ENCODE results near the gene ZNF646. TPM values are rescaled to one million over a fixed set of nuclear protein-coding genes. Genes with fewer than 3 reads are reported as not detected.
A peak's percentile ranks its signal among the peaks of the same experiment; 100 is the strongest.
"Not testable (repeated sequence)": the region's sequence is repeated elsewhere in the genome, so short reads cannot be mapped to it uniquely, and the experiment has no call there.

The ZNF646 gene
- polyA plus RNA-seq, 1 donor from 2014 or later: 9.3 TPM

DNA sequence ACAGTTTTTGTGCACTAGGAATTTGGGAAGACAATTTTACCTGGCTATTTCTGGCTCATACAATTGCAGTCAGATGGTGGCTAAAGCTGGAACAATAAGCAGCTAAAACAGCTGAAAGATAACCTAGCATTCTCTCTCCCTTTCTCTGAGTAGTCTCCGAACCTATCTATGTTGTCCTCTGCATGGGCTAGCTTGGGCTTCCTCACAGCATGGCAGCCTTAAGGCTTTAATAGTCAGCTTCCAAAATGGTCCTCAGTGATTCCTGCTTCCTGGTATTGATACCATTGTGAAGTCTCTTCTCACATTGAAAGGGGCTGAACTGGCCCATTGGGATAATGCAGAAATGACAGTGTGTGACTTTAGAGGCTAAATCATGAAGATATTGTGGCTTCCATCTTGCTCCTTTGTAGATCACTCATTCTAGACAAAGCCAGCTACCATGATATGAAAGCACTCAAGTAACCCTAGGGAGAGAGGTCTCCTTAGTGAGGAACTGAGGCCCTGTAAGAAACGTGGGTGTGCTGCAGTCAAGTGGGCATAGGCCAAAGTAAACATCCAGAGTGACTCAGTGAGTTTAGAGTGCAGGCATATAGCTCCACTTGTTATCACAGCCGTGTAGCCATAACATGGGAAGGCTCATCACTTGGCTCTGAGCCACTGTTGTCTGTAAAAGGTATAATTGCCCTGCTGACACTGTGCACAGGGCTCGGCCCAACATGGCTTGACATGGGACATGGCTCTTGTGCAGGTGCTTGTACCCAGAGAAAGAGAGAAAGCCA lies 25.8 kb downstream of the ZNF646 start:
- no peaks in the 10 kb centered on the region for H3K36me3 Mint-ChIP-seq
- H3K9me3 Mint-ChIP-seq: no peaks in the 10 kb centered on the region
- H3K4me1 Mint-ChIP-seq: peaks cover 5 to 11% (median 6%) of the 10 kb centered on the region in 3 donors
- no peaks in the 10 kb centered on the region for H3K27me3 Mint-ChIP-seq
- H3K4me3 Mint-ChIP-seq: no peak overlapping the region
- H3K27ac Mint-ChIP-seq: peak overlapping the region in 1 of 3 donors; percentile 28

DNA sequence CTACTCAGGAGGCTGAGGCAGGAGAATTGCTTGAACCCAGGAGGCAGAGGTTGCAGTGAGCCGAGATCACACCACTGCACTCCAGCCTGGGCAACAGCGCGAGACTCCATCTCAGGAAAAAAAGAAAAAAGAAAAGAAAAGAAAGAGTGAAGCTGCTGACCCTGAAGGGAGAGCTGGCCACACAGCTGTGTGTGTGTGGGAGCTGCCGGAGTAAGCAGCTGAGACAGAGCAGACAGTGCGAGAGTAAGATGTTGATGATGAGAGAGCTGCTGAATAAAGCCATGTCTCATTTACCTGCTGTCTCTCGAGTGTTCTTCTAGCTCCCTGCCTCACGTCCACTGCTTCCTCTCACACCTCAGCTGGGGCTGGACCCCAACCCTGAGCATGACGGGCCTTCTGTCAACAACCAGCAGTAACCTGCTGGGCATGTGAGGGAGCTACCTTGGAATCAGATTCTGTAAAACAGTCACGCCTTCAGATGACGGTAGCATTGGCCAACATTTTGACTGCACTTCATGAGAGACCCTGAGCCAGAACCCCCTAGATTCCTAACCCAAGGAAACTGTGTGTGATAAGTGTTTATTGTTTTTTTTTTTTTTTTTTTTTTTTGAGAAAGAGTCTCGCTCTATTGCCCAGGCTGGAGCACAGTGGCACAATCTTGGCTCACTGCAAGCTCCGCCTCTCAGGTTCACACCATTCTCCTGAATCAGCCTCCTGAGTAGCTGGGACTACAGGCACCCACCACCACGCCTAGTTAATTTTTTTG lies 26.8 kb downstream of the ZNF646 start:
- H3K4me3 Mint-ChIP-seq, H3K36me3 Mint-ChIP-seq, H3K27me3 Mint-ChIP-seq, H3K9me3 Mint-ChIP-seq, H3K4me1 Mint-ChIP-seq: not testable (repeated sequence)
- H3K27ac Mint-ChIP-seq: peak overlapping the region in 1 of 3 donors; percentile 28

DNA sequence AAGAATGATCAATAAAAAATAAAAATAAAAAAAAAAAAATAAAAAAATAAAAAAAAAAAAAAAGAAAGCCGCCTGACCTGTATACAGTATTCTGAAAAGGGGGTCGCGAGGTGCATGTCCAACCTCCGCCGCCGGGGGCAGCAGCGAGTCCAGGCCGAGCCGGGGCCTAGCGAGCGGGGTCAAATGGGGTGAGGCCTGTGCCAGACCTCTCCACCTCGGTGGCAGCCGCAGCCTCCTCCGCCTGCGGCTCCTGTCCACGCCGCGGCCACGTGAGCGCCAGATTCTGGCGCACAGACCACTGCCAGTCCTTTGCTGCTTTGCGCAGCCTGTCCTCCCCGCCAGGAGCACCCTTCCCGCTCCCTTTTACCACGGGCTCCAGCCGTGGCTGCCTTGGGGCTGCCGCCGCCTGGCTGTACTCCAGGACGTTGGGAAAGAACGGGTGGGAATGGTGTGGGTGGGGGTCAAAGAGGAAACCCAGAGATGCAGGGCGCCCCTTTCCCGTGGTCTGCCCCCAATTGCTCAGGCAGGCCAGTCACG lies 31.5 kb downstream of the ZNF646 start:
- Mint-ChIP-seq H3K9me3 (no peaks in the 10 kb centered on the region), H3K36me3 (no peaks in the 10 kb centered on the region), H3K27ac (peak overlapping the region in 1 of 3 donors; percentile 78), H3K4me1 (peaks cover 13 to 16% (median 15%) of the 10 kb centered on the region in 3 donors), H3K4me3 (peak overlapping the region; percentile 8 to 84 (median 46)), H3K27me3 (no peaks in the 10 kb centered on the region)

DNA sequence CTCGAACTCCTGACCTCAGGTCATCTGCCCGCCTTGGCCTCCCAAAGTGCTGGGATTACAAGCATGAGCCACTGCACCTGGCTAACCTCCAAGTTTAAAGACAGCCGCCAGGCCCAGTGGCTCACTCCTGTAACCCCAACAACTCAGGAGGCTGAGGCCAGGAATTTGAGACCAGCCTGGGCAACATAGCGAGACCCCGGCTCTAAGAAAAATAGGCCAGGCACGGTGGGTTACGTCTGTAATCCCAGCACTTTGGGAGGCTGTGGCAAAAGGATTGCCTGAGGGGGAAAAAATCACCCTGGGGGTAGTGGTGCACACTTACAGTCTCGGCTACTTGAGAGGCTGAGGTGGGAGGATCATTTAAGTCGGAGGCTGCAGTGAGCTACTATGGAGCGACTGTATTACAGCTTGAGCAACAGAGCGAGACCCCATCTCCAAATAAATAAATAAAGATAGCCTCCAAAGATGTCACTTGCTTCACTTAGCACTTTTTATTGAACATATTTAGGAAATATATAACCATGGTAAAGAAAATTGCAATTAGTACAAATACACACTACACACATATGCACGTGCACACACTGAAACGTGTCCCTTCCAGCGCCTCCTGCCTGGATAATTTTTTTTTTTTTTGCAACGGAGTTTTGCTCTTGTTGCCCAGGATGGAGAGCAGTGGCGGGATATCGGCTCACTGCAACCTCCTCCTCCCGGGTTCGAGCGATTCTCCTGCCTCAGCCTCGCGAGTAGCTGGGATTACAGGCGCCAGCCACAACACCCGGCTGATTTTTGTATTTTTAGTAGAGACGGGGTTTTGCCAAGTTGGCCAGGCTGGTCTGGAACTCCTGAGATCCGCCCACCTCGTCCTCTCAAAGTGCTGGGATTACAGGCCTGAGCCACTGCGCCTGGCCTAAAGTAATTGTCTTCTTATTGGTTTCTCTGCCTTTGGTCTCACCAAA lies 32.6 kb downstream of the ZNF646 start:
- Mint-ChIP-seq H3K27me3 (no peaks in the 10 kb centered on the region), H3K36me3 (no peaks in the 10 kb centered on the region), H3K4me3 (peak overlapping the region in 3 of 4 donors; percentile 84 to 96 (median 92)), H3K27ac (peak overlapping the region in 1 of 3 donors; percentile 45), H3K4me1 (peaks cover 13 to 16% (median 15%) of the 10 kb centered on the region in 3 donors), H3K9me3 (no peaks in the 10 kb centered on the region)

DNA sequence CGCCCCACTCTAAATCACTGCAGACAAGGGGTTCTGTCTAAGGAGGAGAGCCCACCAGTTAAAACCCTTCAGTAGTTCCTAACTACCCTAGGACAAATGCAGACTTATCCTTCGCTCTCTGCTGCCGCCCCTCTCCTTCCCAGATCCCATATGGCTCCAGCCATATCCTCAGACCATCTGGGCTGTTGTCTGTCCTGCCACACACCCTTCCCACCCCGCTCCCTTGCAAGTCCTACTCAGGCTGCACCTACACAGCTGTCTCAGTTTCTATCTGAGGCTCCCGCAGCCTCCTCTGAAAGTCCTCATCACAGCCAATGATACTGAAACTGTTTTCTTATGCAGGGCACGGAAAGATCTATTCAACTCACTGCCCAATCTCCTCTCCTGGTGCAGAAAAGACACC lies 33.2 kb downstream of the ZNF646 start:
- H3K4me1 Mint-ChIP-seq: peaks cover 13 to 16% (median 15%) of the 10 kb centered on the region in 3 donors
- H3K4me3 Mint-ChIP-seq: peak overlapping the region; percentile 84 to 96 (median 94)
- H3K27me3 Mint-ChIP-seq: no peaks in the 10 kb centered on the region
- no peaks in the 10 kb centered on the region for H3K36me3 Mint-ChIP-seq
- peak overlapping the region; percentile 27 to 88 (median 45) for H3K27ac Mint-ChIP-seq
- no peaks in the 10 kb centered on the region for H3K9me3 Mint-ChIP-seq

DNA sequence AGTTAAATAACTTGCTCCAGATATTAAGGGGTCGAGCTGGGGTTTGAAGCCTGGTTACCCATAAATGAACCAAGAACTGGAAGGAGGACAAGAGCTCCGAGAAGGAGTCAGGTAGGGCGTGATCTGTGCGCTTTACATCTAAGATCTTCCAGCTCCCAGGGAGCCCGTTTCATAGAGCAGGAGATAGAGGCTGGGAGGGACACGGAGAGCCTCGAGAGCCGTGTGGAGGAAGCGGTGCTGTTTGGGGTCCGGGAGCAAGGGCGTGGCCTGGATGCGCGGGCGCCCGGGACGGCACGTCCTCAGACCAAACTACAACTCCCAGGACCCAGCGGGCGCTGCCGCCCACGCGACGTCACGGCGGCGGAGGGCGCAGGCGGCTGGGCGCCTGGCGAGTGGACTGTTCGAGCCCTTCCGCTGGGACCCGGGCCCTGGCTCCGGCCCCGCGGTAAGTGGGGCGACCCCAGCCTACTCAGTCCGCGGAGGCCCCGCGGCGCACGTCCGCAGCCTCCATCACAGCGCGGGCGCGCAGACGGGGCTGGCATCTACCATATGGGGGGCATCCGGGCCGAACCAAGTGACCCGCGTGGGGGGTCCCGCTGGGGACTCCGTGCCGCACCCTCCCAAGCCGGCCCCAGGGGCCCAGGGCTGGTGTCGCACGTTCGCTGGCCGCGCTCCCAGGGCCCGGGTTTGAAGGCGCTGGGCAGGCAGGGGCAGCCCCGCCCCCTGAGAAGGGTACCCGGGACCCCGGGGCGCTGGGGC lies 34.0 kb downstream of the ZNF646 start, which contains the start of gene BCKDK:
BCKDK (plus strand) TSS at position 352 of the 759 bp plus-strand sequence. CDS start 838 bp downstream, outside the sequence.
- H3K27ac Mint-ChIP-seq: peak within 1 kb of the TSS; percentile 27 to 88 (median 45)
- no peaks in the 10 kb centered on the region for H3K36me3 Mint-ChIP-seq
- no peaks in the 10 kb centered on the region for H3K27me3 Mint-ChIP-seq
- no peaks in the 10 kb centered on the region for H3K9me3 Mint-ChIP-seq
- H3K4me3 Mint-ChIP-seq: peak within 1 kb of the TSS; percentile 84 to 96 (median 94)
- H3K4me1 Mint-ChIP-seq: peaks cover 13 to 16% (median 15%) of the 10 kb centered on the region in 3 donors

DNA sequence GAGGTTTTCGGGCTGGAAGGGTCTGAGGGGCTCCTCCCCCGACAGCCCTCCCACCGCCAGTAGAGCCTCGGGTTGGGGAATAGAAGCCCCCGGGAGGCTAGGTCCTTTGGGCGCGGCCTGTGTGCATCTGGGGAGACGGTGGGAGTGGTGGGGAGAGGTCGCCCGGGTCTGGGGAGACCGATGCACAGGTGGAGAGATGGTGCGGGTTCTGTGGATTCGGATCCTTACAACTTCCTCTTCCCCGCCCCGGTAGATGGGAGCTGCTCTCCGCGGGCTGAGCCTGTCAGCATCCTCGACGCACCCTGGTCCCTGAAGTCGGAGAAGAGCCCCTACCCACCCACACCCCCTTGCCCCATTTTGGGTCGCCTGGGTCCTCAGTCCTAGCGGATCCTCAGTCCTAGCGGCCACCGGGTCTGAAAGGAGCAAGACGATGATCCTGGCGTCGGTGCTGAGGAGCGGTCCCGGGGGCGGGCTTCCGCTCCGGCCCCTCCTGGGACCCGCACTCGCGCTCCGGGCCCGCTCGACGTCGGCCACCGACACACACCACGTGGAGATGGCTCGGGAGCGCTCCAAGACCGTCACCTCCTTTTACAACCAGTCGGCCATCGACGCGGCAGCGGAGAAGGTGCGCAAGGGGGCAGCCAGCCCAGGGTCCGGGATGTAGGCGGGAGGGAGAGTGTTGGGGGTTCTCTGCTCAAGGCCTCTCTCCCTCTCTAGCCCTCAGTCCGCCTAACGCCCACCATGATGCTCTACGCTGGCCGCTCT lies 34.8 kb downstream of the ZNF646 start:
- H3K36me3 Mint-ChIP-seq: no peaks in the 10 kb centered on the region
- no peak overlapping the region for H3K27ac Mint-ChIP-seq
- H3K27me3 Mint-ChIP-seq: no peaks in the 10 kb centered on the region
- H3K9me3 Mint-ChIP-seq: no peaks in the 10 kb centered on the region
- peaks cover 15 to 16% (median 15%) of the 10 kb centered on the region in 3 donors for H3K4me1 Mint-ChIP-seq
- H3K4me3 Mint-ChIP-seq: peak overlapping the region; percentile 74 to 90 (median 87)

DNA sequence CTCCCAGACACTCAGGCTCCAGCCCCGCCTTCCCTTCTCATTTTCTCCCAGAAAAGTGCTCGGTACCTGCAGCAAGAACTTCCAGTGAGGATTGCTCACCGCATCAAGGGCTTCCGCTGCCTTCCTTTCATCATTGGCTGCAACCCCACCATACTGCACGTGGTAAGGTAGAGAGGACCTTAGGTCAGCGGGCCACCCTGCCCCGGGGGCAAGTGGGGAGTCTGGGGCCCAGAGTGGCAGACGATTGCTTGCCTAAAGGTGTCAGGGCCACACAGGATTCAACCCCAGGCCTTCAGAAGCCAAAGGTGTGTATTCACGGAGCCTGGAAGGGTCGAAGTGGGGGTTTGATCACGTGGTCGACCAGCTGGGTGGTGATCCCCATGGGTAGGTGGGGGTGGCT lies 35.4 kb downstream of the ZNF646 start:
- Mint-ChIP-seq H3K9me3 (no peaks in the 10 kb centered on the region), H3K27ac (no peak overlapping the region), H3K4me1 (peaks cover 15 to 16% (median 15%) of the 10 kb centered on the region in 3 donors), H3K4me3 (peak overlapping the region; percentile 74 to 90 (median 87)), H3K27me3 (no peaks in the 10 kb centered on the region), H3K36me3 (no peaks in the 10 kb centered on the region)

DNA sequence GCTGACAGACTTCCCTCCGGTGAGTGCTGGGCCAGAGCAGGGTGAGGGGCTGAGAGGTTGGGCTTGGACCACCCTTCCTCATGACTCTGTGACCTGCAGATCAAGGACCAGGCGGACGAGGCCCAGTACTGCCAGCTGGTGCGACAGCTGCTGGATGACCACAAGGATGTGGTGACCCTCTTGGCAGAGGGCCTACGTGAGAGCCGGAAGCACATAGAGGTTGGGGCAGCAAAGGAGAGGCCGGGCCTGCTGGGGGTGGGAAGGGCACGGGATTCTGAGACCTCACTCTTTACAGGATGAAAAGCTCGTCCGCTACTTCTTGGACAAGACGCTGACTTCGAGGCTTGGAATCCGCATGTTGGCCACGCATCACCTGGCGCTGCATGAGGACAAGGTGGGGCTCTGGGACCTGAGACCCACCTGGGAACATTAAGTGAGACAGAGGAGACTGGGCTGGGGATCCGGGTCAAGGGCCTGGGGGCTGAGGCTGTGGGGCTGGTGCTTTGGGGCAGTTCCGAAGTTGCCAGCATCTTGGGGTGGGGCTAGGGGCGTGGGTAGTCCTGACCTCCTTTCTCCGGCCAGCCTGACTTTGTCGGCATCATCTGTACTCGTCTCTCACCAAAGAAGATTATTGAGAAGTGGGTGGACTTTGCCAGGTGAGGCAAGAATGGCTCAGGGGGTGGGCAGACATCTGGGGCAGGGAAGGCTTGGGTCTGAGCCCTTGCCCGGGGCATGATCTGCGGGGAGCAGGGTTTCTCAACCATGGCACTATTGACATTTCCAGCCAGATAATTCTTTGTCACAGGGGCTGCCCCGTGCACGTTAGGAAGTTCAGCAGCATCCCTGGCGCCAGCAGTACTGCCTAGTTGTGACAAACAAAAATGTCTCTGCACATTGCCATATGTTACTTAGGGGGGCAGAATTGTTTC lies 36.1 kb downstream of the ZNF646 start:
- H3K4me1 Mint-ChIP-seq: peaks cover 15 to 16% (median 15%) of the 10 kb centered on the region in 3 donors
- H3K27ac Mint-ChIP-seq: peak overlapping the region; percentile 33 to 76 (median 42)
- no peaks in the 10 kb centered on the region for H3K27me3 Mint-ChIP-seq
- H3K9me3 Mint-ChIP-seq: no peaks in the 10 kb centered on the region
- peak overlapping the region; percentile 48 to 90 (median 77) for H3K4me3 Mint-ChIP-seq
- H3K36me3 Mint-ChIP-seq: no peaks in the 10 kb centered on the region

DNA sequence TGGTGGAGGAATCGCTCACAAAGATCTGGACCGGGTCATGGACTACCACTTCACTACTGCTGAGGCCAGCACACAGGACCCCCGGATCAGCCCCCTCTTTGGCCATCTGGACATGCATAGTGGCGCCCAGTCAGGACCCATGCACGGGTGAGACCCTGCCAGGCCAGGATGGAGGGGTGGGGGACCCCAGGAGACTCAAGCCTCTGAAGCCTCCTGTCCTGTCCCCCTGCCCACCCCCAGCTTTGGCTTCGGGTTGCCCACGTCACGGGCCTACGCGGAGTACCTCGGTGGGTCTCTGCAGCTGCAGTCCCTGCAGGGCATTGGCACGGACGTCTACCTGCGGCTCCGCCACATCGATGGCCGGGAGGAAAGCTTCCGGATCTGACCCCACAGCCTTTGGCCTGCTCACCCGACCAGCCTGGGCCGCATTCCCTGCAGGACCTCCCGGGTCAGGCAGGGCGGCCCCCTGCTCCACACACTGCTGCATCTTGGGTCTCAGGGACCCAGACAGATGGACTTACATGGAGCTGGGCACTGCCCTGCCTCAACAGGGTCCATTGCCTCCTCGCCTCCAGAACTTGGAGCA lies 37.8 kb downstream of the ZNF646 start:
- Mint-ChIP-seq H3K4me1 (peaks cover 13 to 16% (median 13%) of the 10 kb centered on the region in 3 donors), H3K9me3 (no peaks in the 10 kb centered on the region), H3K27ac (peak overlapping the region in 1 of 3 donors; percentile 57), H3K27me3 (no peaks in the 10 kb centered on the region), H3K36me3 (no peaks in the 10 kb centered on the region), H3K4me3 (peak overlapping the region in 2 of 4 donors; percentile 79 to 83)

DNA sequence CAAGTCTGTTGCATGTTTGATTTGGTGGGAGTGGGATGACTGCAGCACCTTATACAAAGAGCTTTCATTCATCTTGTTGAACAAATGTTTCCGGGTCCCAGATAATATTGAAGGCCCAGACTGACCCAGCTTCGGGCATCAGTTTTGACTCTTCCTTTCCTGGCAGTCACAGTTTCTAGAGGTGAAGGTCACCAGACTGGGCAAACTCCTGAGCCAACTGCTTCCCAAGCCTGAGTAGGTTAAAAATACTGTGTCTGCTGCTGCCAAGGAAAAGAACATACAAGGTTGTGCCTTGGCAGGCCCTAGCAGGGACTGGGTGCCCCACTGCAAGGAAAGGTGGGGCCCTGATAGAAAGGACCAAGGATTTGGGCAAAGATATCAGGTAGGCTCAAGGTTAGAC lies 38.5 kb downstream of the ZNF646 start:
- H3K4me1 Mint-ChIP-seq: peaks cover 9 to 15% (median 14%) of the 10 kb centered on the region in 3 donors
- H3K27ac Mint-ChIP-seq: no peak overlapping the region
- H3K27me3 Mint-ChIP-seq: no peaks in the 10 kb centered on the region
- H3K4me3 Mint-ChIP-seq: peak overlapping the region in 2 of 4 donors; percentile 35 to 52
- no peaks in the 10 kb centered on the region for H3K9me3 Mint-ChIP-seq
- no peaks in the 10 kb centered on the region for H3K36me3 Mint-ChIP-seq
